PFSK-1 (cell line): Measurements from ENCODE around the gene ZNF804B.

Experiments
- FOXP2 ChIP-seq: optimal IDR thresholded peaks from 2 replicates; pipeline ENCODE3; 2011; ENCODE audit warnings: borderline replicate concordance, control low read depth, inconsistent platforms; ENCODE audit not compliant: insufficient read depth; ENCODE audit errors: extremely low read length, extremely low read depth
- POLR2AphosphoS5 ChIP-seq: IDR thresholded peaks from 2 replicates; pipeline ENCODE4 v1.6.1; 2012; ENCODE audit warnings: low read depth, mild to moderate bottlenecking, control low read depth, low read length, moderate library complexity
- SIN3A ChIP-seq: IDR thresholded peaks from 2 replicates; pipeline ENCODE4 v1.6.1; 2012; ENCODE audit warnings: mild to moderate bottlenecking, low read length, moderate library complexity, borderline replicate concordance; ENCODE audit not compliant: insufficient read depth
- TAF1 ChIP-seq: IDR thresholded peaks from 2 replicates; pipeline ENCODE4 v1.6.1; 2012; ENCODE audit warnings: low read length, control low read depth, borderline replicate concordance; ENCODE audit not compliant: insufficient read depth
- TF ChIP-seq, protein P1 (sequence below), 2 experiments: IDR thresholded peaks; 2 replicates each; pipeline versions ENCODE4 v1.6.1 to v1.8.0; 2011 to 2012; ENCODE audit warnings: low read depth in 2 of 2, low read length in 2 of 2, control low read depth in 1 of 2, inconsistent platforms in 1 of 2, mild to moderate bottlenecking in 1 of 2, moderate library complexity in 1 of 2; ENCODE audit not compliant: insufficient read depth in 1 of 2

DNA sequence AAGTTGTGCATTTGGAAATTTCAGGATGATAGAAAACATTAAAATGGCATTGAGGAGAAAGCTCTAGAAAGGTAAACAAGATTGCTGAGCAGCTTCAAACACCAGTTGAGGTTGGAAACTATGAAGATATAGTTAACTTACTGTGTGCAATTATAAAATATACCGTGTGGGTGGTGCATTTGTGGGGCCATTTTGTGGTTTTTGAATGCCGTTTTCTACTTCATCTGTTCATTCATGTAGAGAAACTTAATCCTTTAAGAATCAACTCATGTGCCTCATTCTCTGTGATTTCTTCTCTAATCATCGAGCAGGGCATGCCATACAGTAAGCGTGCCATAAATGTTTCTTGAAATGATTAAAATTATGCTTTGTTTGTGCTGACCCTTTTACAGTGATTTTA, 268.8 kb downstream of the ZNF804B start:
- TF ChIP-seq POLR2AphosphoS5, result no peak
- TF ChIP-seq, protein P1, sequence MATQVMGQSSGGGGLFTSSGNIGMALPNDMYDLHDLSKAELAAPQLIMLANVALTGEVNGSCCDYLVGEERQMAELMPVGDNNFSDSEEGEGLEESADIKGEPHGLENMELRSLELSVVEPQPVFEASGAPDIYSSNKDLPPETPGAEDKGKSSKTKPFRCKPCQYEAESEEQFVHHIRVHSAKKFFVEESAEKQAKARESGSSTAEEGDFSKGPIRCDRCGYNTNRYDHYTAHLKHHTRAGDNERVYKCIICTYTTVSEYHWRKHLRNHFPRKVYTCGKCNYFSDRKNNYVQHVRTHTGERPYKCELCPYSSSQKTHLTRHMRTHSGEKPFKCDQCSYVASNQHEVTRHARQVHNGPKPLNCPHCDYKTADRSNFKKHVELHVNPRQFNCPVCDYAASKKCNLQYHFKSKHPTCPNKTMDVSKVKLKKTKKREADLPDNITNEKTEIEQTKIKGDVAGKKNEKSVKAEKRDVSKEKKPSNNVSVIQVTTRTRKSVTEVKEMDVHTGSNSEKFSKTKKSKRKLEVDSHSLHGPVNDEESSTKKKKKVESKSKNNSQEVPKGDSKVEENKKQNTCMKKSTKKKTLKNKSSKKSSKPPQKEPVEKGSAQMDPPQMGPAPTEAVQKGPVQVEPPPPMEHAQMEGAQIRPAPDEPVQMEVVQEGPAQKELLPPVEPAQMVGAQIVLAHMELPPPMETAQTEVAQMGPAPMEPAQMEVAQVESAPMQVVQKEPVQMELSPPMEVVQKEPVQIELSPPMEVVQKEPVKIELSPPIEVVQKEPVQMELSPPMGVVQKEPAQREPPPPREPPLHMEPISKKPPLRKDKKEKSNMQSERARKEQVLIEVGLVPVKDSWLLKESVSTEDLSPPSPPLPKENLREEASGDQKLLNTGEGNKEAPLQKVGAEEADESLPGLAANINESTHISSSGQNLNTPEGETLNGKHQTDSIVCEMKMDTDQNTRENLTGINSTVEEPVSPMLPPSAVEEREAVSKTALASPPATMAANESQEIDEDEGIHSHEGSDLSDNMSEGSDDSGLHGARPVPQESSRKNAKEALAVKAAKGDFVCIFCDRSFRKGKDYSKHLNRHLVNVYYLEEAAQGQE (IDR thresholded peaks at IDR 0.05; ENCODE audit: insufficient read depth in 1 of 2, low read depth in 2 of 2, low read length in 2 of 2), result no peak
- TF ChIP-seq TAF1, result no peak
- TF ChIP-seq FOXP2, result no peak
- TF ChIP-seq SIN3A, result no peak
